Renal cortex interstitium (tissue), 11 donors: Measurements from ENCODE around the gene GZMB. TPM values are rescaled to one million over a fixed set of nuclear protein-coding genes. Genes with fewer than 3 reads are reported as not detected.
"Not testable (repeated sequence)": the region's sequence is repeated elsewhere in the genome, so short reads cannot be mapped to it uniquely, and the experiment has no call there.

Experiments used
- DNase-seq, 11 donors: peaks; one replicate each; pipeline ENCODE4 v3.0.0-alpha.2; 2013; ENCODE audit warnings: low read depth in 9 of 11, low spot score in 4 of 11; ENCODE audit errors: extremely low read depth in 1 of 11
- polyA plus RNA-seq, 3 donors: library from polyadenylated mRNA; unstranded; fragments of 120-200 nt; gene quantifications; one replicate each; pipeline ENCODE4 v1.2.1, GENCODE V29; 2013; ENCODE audit not compliant: insufficient read length in 3 of 3

GZMB gene
- polyA plus RNA-seq, 3 donors = 0.60 to 1.2 TPM; not detected in 1

DNA sequence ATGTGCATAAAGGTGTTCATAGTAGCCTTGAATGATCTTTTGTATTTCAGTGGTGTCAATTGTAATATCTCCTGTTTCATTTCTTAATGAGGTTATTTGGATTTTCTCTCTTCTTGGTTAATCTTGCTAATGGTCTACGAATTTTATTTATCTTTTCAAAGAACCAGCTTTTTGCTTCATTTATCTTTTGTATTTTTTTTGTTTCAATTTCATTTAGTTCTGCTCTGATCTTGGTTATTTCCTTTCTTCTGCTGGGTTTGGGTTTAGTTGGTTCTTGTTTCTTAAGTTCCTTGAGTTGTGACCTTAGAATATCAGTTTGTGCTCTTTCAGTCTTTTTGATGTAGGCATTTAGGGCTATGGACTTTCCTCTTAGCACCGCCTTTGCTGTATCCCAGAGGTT, 43.0 kb downstream of the GZMB start:
- not testable (repeated sequence) for DNase-seq

DNA sequence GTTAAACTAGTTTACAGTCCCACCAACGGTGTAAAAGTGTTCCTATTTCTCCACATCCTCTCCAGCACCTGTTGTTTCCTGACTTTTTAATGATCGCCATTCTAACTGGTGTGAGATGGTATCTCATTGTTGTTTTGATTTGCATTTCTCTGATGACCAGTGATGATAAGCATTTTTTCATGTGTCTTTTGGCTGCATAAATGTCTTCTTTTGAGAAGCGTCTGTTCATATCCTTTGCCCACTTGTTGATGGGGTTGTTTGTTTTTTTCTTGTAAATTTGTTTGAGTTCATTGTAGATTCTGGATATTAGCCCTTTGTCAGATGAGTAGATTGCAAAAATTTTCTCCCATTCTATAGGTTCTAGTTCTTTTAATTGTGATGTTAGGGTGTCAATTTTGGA, 49.6 kb downstream of the GZMB start:
- DNase-seq = not testable (repeated sequence)

Other genes starting within 250 kb of the GZMB start
- gene NYNRIN, start 235.2 kb downstream of the GZMB start, polyA plus RNA-seq = 10 to 100 TPM; 47.5 to 60.0 (median 47.8) TPM
- 1 to 10 TPM; 2.9 to 3.5 (median 3.0) TPM for gene CBLN3, start 204.5 kb downstream of the GZMB start, polyA plus RNA-seq
- gene KHNYN, start 204.2 kb downstream of the GZMB start, polyA plus RNA-seq = 10 to 100 TPM; 44.8 to 51.6 (median 48.4) TPM
- 10 to 100 TPM; 51.4 to 76.8 (median 69.5) TPM for gene SDR39U1, start 191.4 kb downstream of the GZMB start, polyA plus RNA-seq
- gene CMA1, start 125.9 kb downstream of the GZMB start, polyA plus RNA-seq = under 1 TPM; 0.19 to 0.53 (median 0.32) TPM
- under 1 TPM; 0.62 to 0.79 (median 0.76) TPM for gene CTSG, start 57.9 kb downstream of the GZMB start, polyA plus RNA-seq
- gene GZMH, start 24.5 kb downstream of the GZMB start, polyA plus RNA-seq = under 1 TPM in 1 of 3 donors, not detected in 2; 0.11 TPM